Thyroid gland (tissue), 4 donors: Measurements from ENCODE around the gene TMEM82.

ENCODE experiments used
- POLR2A ChIP-seq, 2 donors: fragments of 450-650 bp; IDR thresholded peaks; one replicate each; pipeline ENCODE4 v1.6.1; 2017; ENCODE audit warnings: antibody characterized with exemption in 2 of 2, mild to moderate bottlenecking in 2 of 2, moderate library complexity in 1 of 2
- TF ChIP-seq, protein P1 (sequence below), 6 experiments: fragments of 200-600 bp in 3 of 6; fragments of 450-650 bp in 3 of 6; sonication (generic) in 3 of 6; IDR thresholded peaks; one replicate each; pipeline ENCODE4 v1.5.1; 2016 to 2019; ENCODE audit warnings: antibody characterized with exemption in 6 of 6, mild to moderate bottlenecking in 2 of 6, inconsistent platforms in 1 of 6, moderate library complexity in 1 of 6

DNA sequence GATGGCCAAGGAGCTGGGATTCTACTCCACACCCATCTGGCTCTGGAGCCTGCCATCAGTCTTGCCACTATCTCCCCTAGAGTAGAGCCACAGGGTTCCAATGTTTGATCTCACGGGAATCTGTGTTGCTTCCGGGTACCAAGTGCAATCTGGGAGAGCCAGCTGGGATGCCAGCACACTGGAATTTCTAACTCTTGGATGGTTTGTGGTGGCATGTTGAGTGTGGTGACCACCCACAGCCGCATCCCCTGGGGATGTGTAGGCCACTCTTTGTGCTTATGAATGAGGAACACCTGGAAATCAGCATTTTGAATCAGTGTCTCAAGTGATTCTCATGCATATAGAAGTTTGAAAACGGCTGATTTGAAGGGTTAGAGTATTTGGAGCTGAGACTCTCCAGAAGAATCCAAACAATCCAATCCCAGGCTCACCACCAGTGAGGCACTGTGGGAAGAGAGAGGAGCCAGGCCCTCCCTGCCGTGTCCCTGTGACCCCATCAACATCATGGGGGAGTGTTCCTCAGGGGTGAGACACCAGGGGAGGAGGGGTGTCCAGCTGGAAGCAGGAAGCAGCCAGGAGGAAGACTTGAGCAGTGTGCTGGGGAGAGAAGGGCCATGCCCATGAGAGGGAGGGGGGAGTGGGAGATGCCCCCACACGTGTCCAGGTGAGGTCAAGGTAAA is 29.7 kb downstream of the TMEM82 start:
- no peak for TF ChIP-seq POLR2A (IDR thresholded peaks at IDR 0.05)
- TF ChIP-seq, protein P1, sequence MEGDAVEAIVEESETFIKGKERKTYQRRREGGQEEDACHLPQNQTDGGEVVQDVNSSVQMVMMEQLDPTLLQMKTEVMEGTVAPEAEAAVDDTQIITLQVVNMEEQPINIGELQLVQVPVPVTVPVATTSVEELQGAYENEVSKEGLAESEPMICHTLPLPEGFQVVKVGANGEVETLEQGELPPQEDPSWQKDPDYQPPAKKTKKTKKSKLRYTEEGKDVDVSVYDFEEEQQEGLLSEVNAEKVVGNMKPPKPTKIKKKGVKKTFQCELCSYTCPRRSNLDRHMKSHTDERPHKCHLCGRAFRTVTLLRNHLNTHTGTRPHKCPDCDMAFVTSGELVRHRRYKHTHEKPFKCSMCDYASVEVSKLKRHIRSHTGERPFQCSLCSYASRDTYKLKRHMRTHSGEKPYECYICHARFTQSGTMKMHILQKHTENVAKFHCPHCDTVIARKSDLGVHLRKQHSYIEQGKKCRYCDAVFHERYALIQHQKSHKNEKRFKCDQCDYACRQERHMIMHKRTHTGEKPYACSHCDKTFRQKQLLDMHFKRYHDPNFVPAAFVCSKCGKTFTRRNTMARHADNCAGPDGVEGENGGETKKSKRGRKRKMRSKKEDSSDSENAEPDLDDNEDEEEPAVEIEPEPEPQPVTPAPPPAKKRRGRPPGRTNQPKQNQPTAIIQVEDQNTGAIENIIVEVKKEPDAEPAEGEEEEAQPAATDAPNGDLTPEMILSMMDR (IDR thresholded peaks at IDR 0.05), result no peak
